Chondrocyte (in vitro differentiated cells): Measurements from ENCODE around the gene ART5. TPM values are rescaled to one million over a fixed set of nuclear protein-coding genes. Genes with fewer than 3 reads are reported as not detected.
A peak's percentile ranks its signal among the peaks of the same experiment; 100 is the strongest.

Source experiments
- DNase-seq: peaks from one replicate; pipeline ENCODE4 v3.0.0; 2021; ENCODE audit warnings: mixed read lengths, low spot score
- H3K27ac Mint-ChIP-seq: one replicate; pipeline ENCODE4 v1.8.0; 2021; ENCODE audit warnings: mild to moderate bottlenecking, moderate library complexity, mixed read lengths; ENCODE audit not compliant: unreplicated experiment
- H3K27me3 Mint-ChIP-seq: 2 replicates; pipeline ENCODE4 v1.8.0; 2021; ENCODE audit warnings: low read depth, mixed read lengths
- H3K36me3 Mint-ChIP-seq: 2 replicates; pipeline ENCODE4 v1.8.0; 2021; ENCODE audit warnings: low read depth, mixed read lengths
- H3K4me1 Mint-ChIP-seq: 2 replicates; pipeline ENCODE4 v1.8.0; 2021; ENCODE audit warnings: low read depth, mild to moderate bottlenecking, mixed read lengths
- H3K4me3 Mint-ChIP-seq: one replicate; pipeline ENCODE4 v1.8.0; 2021; ENCODE audit warnings: mild to moderate bottlenecking, moderate library complexity, mixed read lengths; ENCODE audit not compliant: unreplicated experiment
- H3K9me3 Mint-ChIP-seq: 2 replicates; pipeline ENCODE4 v1.8.0; 2021; ENCODE audit warnings: low read depth, mixed read lengths
- CTCF ChIP-seq: fragments of 200-600 bp; sonication (generic); IDR thresholded peaks from 2 replicates; pipeline ENCODE4 v1.5.0; 2021; ENCODE audit warnings: antibody characterized with exemption, mild to moderate bottlenecking, moderate library complexity
- long read RNA-seq: library from polyadenylated mRNA; stranded (forward); transcript quantifications from one replicate; pipeline ENCODE4 v2.0.0, GENCODE V29; 2021
- total RNA-seq: library from RNA; stranded (reverse); gene quantifications from 3 replicates; pipeline ENCODE4 v1.2.1, GENCODE V29; 2021

The ART5 gene
- 0.44 to 0.72 TPM (median 0.67 TPM) in 3 replicates for total RNA-seq
- long read RNA-seq, partial matches to known transcripts = 0 of 1 reads
- long read RNA-seq, other reads (novel, unspliced or antisense) = 0 of 1 reads

GRCh38 chr11:3641701-3642070 lies at the start of gene ART5:
TSS of gene ART5 (minus strand) at chr11:3641992. CDS start at chr11:3641862, 130 bp downstream.
- Mint-ChIP-seq H3K36me3 (no peaks in the 10 kb centered on the region), H3K4me1 (peaks cover 16% of the 10 kb centered on the region), H3K4me3 (peak within 1 kb of the TSS; percentile 78), H3K27me3 (peaks cover 5% of the 10 kb centered on the region), H3K9me3 (no peaks in the 10 kb centered on the region), H3K27ac (peak within 1 kb of the TSS; percentile 41)
- TF ChIP-seq CTCF = no peak
- DNase-seq = no peak

GRCh38 chr11:3686751-3687150 lies 45.0 kb upstream of the ART5 start:
- no peak for TF ChIP-seq CTCF
- H3K36me3 Mint-ChIP-seq = peaks cover 39% of the 10 kb centered on the region
- peaks cover 3% of the 10 kb centered on the region for H3K4me1 Mint-ChIP-seq
- DNase-seq = no peak
- H3K27ac Mint-ChIP-seq = no peak overlapping the region
- no peaks in the 10 kb centered on the region for H3K27me3 Mint-ChIP-seq
- no peaks in the 10 kb centered on the region for H3K9me3 Mint-ChIP-seq
- no peak overlapping the region for H3K4me3 Mint-ChIP-seq

GRCh38 chr11:3685923-3686322 lies 44.1 kb upstream of the ART5 start:
- Mint-ChIP-seq H3K4me3 (no peak overlapping the region), H3K9me3 (no peaks in the 10 kb centered on the region), H3K36me3 (peaks cover 42% of the 10 kb centered on the region), H3K4me1 (peaks cover 3% of the 10 kb centered on the region), H3K27ac (no peak overlapping the region), H3K27me3 (no peaks in the 10 kb centered on the region)
- no peak for TF ChIP-seq CTCF
- no peak for DNase-seq

- no peak for TF ChIP-seq CTCF
- Mint-ChIP-seq H3K36me3 (peaks cover 47% of the 10 kb centered on the region), H3K27me3 (no peaks in the 10 kb centered on the region), H3K4me3 (no peak overlapping the region), H3K9me3 (no peaks in the 10 kb centered on the region), H3K27ac (no peak overlapping the region), H3K4me1 (peaks cover 3% of the 10 kb centered on the region)
- no peak for DNase-seq
Measured at GRCh38 chr11:3684819-3685172, 43.0 kb upstream of the ART5 start.

- peaks cover 51% of the 10 kb centered on the region for H3K36me3 Mint-ChIP-seq
- no peak for TF ChIP-seq CTCF
- peak overlapping the region; percentile 0 for H3K27ac Mint-ChIP-seq
- H3K27me3 Mint-ChIP-seq = no peaks in the 10 kb centered on the region
- H3K4me3 Mint-ChIP-seq = no peak overlapping the region
- peaks cover 3% of the 10 kb centered on the region for H3K4me1 Mint-ChIP-seq
- no peak for DNase-seq
- no peaks in the 10 kb centered on the region for H3K9me3 Mint-ChIP-seq
Measured at GRCh38 chr11:3684129-3684818, 42.5 kb upstream of the ART5 start.
